Erythroblast (primary cell): ENCODE data around the gene SPAG17.

Experiments
- GATA1 ChIP-seq: IDR thresholded peaks from 2 replicates; pipeline ENCODE4 v1.6.1; 2011; ENCODE audit warnings: low read depth, mild to moderate bottlenecking, control low read depth, low read length, moderate library complexity
- POLR2A ChIP-seq: IDR thresholded peaks from 2 replicates; pipeline ENCODE4 v1.6.1; 2011; ENCODE audit warnings: mild to moderate bottlenecking, low read length

- TF ChIP-seq POLR2A (no peak), GATA1 (no peak)
Observed at GRCh38 chr1:118118469-118118868, 66.6 kb downstream of the SPAG17 start.
